SU-DHL-6 (cell line): ENCODE results near the gene CCDC88C.

Source experiments
- CTCF ChIP-seq: fragments of 200-600 bp; sonication (generic); IDR thresholded peaks from one replicate; pipeline ENCODE4 v1.5.1; 2017; ENCODE audit warnings: antibody characterized with exemption, mild to moderate bottlenecking, low read length, moderate library complexity; ENCODE audit not compliant: insufficient read depth, poor library complexity, severe bottlenecking
- EZH2phosphoT487 ChIP-seq: fragments of 200-600 bp; sonication (generic), shearing (Covaris generic); conservative IDR thresholded peaks from 2 replicates; pipeline ENCODE4 v1.6.1; 2018; ENCODE audit warnings: mild to moderate bottlenecking, antibody characterized with exemption, low read length, moderate library complexity, mixed read lengths

GRCh38 chr14:91454155-91454554 lies 36.5 kb upstream of the CCDC88C start:
- TF ChIP-seq CTCF (no peak), EZH2phosphoT487 (no peak)
